ENCODE measurements around the gene CCBE1. TPM values are rescaled to one million over a fixed set of nuclear protein-coding genes. Genes with fewer than 3 reads are reported as not detected.

Gene CCBE1
- total RNA-seq, 2 experiments from 2014 or later: not detected

- TF ChIP-seq, protein P1, sequence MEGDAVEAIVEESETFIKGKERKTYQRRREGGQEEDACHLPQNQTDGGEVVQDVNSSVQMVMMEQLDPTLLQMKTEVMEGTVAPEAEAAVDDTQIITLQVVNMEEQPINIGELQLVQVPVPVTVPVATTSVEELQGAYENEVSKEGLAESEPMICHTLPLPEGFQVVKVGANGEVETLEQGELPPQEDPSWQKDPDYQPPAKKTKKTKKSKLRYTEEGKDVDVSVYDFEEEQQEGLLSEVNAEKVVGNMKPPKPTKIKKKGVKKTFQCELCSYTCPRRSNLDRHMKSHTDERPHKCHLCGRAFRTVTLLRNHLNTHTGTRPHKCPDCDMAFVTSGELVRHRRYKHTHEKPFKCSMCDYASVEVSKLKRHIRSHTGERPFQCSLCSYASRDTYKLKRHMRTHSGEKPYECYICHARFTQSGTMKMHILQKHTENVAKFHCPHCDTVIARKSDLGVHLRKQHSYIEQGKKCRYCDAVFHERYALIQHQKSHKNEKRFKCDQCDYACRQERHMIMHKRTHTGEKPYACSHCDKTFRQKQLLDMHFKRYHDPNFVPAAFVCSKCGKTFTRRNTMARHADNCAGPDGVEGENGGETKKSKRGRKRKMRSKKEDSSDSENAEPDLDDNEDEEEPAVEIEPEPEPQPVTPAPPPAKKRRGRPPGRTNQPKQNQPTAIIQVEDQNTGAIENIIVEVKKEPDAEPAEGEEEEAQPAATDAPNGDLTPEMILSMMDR (IDR thresholded peaks at IDR 0.05): no peak
- CTCF ChIA-PET: interaction anchor here (0.6 to 1.1 kb wide), 2 partner anchors 99 to 265 kb away, joined by 3 read pairs; no protein-coding TSS in a partner anchor
- no peaks in the 10 kb centered on the region for H3K36me3 Mint-ChIP-seq (ENCODE audit: low read depth)
Observed at GRCh38 chr18:59730896-59731295, 33.7 kb upstream of the CCBE1 start.

DNA sequence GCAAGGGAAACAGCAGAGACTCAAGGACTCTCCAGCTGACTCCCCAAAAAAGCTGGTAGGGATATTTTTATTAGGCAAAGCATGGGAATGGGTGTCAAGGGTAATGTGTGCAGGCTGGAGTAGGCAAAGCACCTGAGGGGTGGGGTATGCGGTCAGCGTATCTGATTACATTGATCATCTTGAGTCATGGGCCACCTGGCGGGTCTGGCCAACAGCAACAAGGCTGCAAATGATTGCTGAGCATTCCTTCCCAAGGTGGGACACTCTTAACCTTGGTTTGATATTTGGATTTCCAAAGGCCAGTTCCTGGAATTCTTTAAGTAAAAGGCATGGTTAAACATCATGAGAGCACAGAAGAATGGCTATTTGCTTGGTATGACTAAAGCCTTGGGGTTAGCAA lies 32.6 kb upstream of the CCBE1 start:
- Mint-ChIP-seq H3K27me3 (peaks cover 1% of the 10 kb centered on the region), H3K27ac (no peak overlapping the region), H3K4me3 (no peak overlapping the region), H3K4me1 (ENCODE audit: low read depth) (no peaks in the 10 kb centered on the region), H3K36me3 (ENCODE audit: low read depth) (no peaks in the 10 kb centered on the region), H3K9me3 (no peaks in the 10 kb centered on the region)
- POLR2A ChIA-PET: no interaction called here
- DNase-seq: no peak
- CTCF ChIA-PET: interaction anchor here (1.6 kb wide), 1 partner anchor 32 kb away, joined by 7 read pairs; the partner anchor contains the start of gene CCBE1
- ATAC-seq: no peak
- intact Hi-C loops (cut with micrococcal nuclease): no loop called here
- TF ChIP-seq, protein P1 (IDR thresholded peaks at IDR 0.05): no peak

More at GRCh38 chr18:59730896-59731295, 33.7 kb upstream of the CCBE1 start:
- peaks cover 1% of the 10 kb centered on the region for H3K27me3 Mint-ChIP-seq
- no peak overlapping the region for H3K4me3 Mint-ChIP-seq
- intact Hi-C loops (cut with micrococcal nuclease): no loop called here
- POLR2A ChIA-PET: no interaction called here
- no peaks in the 10 kb centered on the region for H3K4me1 Mint-ChIP-seq (ENCODE audit: low read depth)
- no peaks in the 10 kb centered on the region for H3K9me3 Mint-ChIP-seq
- DNase-seq (no peak), ATAC-seq (no peak)
- no peak overlapping the region for H3K27ac Mint-ChIP-seq

DNA sequence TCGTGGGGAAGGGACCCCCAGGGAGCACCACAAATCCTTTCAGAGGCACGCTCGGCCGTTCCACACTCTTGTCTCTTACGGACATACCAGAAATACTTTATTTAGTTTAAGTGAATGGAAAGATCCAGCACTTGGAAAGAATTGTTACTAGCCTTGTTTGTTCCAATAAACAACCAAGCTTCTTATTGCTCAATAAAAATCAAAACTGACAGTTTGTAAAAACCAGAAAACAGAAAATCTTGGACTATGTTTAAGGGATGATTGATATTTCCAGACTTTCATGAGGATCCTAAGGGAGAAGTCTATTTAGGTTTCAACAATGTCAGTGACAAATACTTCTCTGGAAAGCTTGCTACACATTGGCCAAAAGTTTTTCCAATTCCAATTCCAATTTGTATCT lies 31.6 kb upstream of the CCBE1 start:
- H3K27me3 Mint-ChIP-seq: peaks cover 1% of the 10 kb centered on the region
- H3K27ac Mint-ChIP-seq: no peak overlapping the region
- H3K4me1 Mint-ChIP-seq (ENCODE audit: low read depth): no peaks in the 10 kb centered on the region
- ChIA-PET CTCF (interaction anchor here (1.6 kb wide), 1 partner anchor 32 kb away, joined by 7 read pairs; the partner anchor contains the start of gene CCBE1), POLR2A (no interaction called here)
- H3K4me3 Mint-ChIP-seq: no peak overlapping the region
- intact Hi-C loops (cut with micrococcal nuclease): no loop called here
- TF ChIP-seq, protein P1 (IDR thresholded peaks at IDR 0.05): no peak
- H3K9me3 Mint-ChIP-seq: no peaks in the 10 kb centered on the region
- ATAC-seq: no peak
- DNase-seq: no peak
- no peaks in the 10 kb centered on the region for H3K36me3 Mint-ChIP-seq (ENCODE audit: low read depth)

DNA sequence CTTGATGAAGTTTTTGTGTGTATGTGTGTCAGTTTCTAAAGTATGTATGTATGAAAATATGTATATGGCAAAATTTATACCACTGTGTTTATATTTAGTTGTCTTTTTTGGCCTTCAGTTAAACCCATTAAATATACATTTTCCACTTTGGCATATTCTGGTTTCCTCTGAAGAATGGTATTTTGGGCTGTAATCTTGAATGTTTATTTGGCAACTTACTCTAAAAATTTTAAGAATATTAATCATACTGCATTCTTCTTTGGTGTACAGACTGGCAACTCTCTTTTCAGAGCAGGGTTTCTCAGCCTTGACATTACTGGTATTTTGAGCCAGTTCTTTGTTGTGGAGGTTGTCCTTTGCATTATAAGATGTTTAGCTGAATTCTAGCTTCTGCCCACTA lies 27.9 kb upstream of the CCBE1 start:
- TF ChIP-seq, protein P1 (IDR thresholded peaks at IDR 0.05): no peak
- POLR2A ChIA-PET: no interaction called here
- peaks cover 1% of the 10 kb centered on the region for H3K27me3 Mint-ChIP-seq
- ATAC-seq (no peak), DNase-seq (no peak)
- H3K27ac Mint-ChIP-seq: no peak overlapping the region
- CTCF ChIA-PET: interaction anchor here (0.6 to 1.4 kb wide), 3 partner anchors 28 to 114 kb away, joined by 3 to 4 read pairs (median 3); partner anchors contain the start of gene CCBE1
- H3K4me1 Mint-ChIP-seq (ENCODE audit: low read depth): no peaks in the 10 kb centered on the region
- no peaks in the 10 kb centered on the region for H3K36me3 Mint-ChIP-seq (ENCODE audit: low read depth)
- intact Hi-C loops (cut with micrococcal nuclease): no loop called here
- no peaks in the 10 kb centered on the region for H3K9me3 Mint-ChIP-seq
- no peak overlapping the region for H3K4me3 Mint-ChIP-seq

GRCh38 chr18:59724103-59724502 lies 26.9 kb upstream of the CCBE1 start:
- no peak overlapping the region for H3K4me3 Mint-ChIP-seq
- H3K27ac Mint-ChIP-seq: no peak overlapping the region
- H3K9me3 Mint-ChIP-seq: no peaks in the 10 kb centered on the region
- no peak for ATAC-seq
- ChIA-PET POLR2A (no interaction called here), CTCF (interaction anchor here (1.4 kb wide), 1 partner anchor 27 kb away, joined by 4 read pairs; the partner anchor contains the start of gene CCBE1)
- TF ChIP-seq, protein P1 (IDR thresholded peaks at IDR 0.05): no peak
- H3K4me1 Mint-ChIP-seq (ENCODE audit: low read depth): no peaks in the 10 kb centered on the region
- intact Hi-C loops (cut with micrococcal nuclease): no loop called here
- DNase-seq: no peak
- H3K36me3 Mint-ChIP-seq (ENCODE audit: low read depth): no peaks in the 10 kb centered on the region
- H3K27me3 Mint-ChIP-seq: peaks cover 1% of the 10 kb centered on the region

Data from activated CD8-positive, alpha-beta T cell treated with anti-CD3 and anti-CD28 coated beads for 36 hours (primary cell).